NCI-H82 treated with DMSO at 0.1 percent for 48 hours (cell line): ENCODE data around the gene EFCAB12.

Experiments
- DNase-seq: peaks from one replicate; lab custom pipeline; 2025; ENCODE audit not compliant: unreplicated experiment; lab: John Stamatoyannopoulos, UW

The EFCAB12 gene

DNA sequence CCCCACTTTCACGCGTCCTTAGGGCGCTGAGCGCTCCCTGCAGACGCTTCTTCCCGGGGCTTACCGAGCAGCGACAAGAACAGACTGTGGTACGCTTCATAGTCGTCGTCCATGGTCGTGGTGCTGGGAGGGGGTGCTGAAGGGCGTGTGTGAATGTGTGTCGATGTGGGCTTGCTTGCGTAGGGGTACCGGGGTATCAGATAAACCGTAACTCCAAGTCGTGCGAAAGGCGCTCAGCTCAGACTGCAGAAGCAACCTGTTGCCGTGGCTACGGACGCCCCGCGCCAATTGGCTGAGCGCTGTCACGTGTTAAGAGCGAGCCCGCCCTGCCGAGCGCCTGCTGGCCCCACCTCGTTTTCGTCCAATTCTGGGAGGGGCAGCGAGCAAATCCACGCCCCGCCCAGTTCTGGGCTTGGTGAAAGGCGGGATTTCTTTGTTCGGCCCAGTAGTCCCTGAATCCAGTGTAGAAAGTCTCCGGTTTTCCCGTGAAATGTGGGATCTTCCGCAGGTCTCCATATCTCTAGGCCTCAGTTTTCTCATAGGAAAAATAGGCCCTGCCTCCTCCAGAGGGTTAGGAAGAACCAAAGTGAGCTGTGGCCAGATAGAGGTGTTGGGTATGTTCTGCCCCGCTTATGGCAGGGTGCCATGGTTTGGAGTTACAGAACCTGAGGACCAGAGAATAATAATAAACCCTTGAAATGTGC is at the start of gene EFCAB12:
EFCAB12 (minus strand) TSS at position 261 of the 704 bp plus-strand sequence; CDS start at position 113, 148 bp downstream.
- DNase-seq = peak; percentile 92

DNA sequence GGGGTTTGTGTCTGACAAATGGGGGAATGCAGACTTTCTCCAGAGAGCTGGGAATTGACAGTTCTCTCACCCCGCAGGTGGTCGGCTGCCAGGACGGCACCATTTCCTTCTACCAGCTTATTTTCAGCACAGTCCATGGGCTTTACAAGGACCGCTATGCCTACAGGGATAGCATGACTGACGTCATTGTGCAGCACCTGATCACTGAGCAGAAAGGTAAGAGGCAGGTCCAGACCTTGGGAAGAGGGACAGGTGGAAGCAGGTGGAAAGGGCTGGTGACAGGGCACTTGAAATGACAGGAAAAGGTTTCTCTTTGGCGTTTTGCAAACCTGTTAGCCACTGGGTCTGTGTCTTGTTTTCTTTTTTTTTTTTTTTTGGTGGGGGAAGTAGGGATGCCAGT is 48.1 kb upstream of the EFCAB12 start:
- no peak for DNase-seq

- no peak for DNase-seq
These were observed 47.4 kb upstream of the EFCAB12 start for GRCh38 chr3:129475863-129476262.

GRCh38 chr3:129474984-129475804 is 46.8 kb upstream of the EFCAB12 start:
- DNase-seq = no peak

GRCh38 chr3:129473769-129474152 is 45.3 kb upstream of the EFCAB12 start:
- DNase-seq = no peak

DNA sequence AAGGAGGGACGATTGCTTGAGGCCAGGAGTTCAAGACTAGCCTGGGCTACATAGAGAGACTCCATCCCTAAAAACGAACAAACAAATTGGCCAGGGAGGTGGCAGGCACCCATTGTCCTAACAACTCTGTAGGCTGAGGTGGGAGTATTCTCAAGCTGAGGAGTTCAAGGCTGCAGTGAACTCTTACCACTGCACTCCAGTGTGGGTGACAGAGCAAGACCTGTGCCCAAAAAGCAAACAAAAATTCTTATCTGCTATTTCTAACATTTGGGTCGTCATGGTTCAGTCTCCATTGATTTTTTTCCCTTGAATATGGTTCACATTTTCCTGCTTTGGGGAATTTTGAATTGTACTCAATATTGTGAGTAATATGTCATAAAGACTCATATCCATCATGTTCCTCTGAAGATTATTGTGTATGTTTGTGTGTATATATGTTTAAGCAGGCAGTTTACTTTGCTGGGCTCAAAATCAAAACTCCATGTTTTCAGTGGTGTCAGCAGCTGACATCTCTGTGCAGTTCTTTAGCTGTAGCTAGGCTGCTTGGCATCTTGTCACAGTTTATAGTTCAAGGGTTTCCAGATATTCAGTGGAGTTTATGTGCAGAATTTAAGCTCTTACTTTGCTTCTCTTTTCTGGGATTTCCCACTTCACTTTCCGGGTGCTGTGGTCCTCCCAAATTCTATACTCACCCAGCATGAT is 44.8 kb upstream of the EFCAB12 start:
- no peak for DNase-seq

GRCh38 chr3:129470861-129471260 is 42.4 kb upstream of the EFCAB12 start:
- no peak for DNase-seq

DNA sequence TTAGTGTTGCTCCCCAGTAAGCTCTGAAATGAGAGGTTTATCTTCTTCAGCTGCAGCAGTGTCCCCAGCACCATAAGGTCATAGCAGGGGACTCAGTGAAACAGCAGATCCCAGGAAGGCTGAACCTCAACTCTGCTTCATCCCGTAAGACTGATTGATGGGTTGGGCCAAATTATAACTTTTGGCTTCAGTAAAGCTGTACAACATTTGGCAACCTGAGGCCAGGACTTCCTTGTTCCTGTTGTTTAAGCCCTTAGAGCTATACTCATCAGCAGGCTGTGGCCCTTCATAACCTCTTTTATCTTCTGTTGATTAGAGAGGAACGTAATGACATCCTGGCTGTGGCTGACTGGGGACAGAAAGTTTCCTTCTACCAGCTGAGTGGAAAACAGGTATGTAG is 40.6 kb upstream of the EFCAB12 start:
- no peak for DNase-seq

- no peak for DNase-seq
These were observed 39.5 kb upstream of the EFCAB12 start for GRCh38 chr3:129467932-129468331.

GRCh38 chr3:129463716-129464115 is 35.3 kb upstream of the EFCAB12 start:
- no peak for DNase-seq

DNA sequence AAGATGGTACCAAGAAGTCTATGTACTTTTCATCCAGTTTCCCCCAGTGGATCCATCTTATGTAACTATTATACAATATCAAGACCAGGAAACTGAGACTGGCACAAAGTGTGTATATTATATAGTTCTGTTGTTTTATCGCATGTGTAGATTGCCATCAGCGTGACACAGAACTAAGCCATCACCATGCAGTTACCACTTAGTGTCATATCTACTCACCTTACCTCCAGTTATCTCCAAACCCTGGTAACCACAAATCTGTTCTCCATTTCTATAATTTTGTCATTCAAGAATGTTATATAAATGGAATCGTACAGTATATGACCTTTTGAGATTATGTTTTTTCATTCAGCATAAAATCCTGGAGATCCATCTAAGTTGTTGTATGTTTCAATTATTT is 34.7 kb upstream of the EFCAB12 start:
- no peak for DNase-seq

GRCh38 chr3:129462361-129462968 is 34.0 kb upstream of the EFCAB12 start:
- no peak for DNase-seq

GRCh38 chr3:129461461-129462146 is 33.2 kb upstream of the EFCAB12 start:
- no peak for DNase-seq

GRCh38 chr3:129461022-129461421 is 32.6 kb upstream of the EFCAB12 start:
- DNase-seq = no peak

DNA sequence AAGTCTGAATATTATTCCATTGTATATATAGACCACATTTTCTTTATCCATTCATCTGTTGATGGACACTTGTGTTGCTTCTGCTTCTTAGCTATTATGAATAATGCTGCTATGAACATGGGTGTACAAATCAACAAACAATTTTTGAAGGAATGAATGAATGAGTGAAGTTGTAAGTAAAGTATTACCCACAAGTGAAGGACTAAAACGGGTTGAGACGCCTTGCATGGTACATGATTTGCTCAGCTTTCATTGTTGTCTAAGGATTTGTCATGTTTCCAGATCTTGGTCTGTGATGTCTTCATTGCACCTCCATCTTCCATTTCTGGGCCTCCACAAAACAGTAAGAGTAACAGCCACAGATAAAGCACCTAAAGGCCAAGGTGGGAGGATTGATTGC is 32.1 kb upstream of the EFCAB12 start:
- no peak for DNase-seq

GRCh38 chr3:129460155-129460554 is 31.7 kb upstream of the EFCAB12 start:
- no peak for DNase-seq

GRCh38 chr3:129453732-129454131 is 25.3 kb upstream of the EFCAB12 start:
- no peak for DNase-seq

- DNase-seq = no peak
These were observed 21.1 kb upstream of the EFCAB12 start for GRCh38 chr3:129449279-129450115.

DNA sequence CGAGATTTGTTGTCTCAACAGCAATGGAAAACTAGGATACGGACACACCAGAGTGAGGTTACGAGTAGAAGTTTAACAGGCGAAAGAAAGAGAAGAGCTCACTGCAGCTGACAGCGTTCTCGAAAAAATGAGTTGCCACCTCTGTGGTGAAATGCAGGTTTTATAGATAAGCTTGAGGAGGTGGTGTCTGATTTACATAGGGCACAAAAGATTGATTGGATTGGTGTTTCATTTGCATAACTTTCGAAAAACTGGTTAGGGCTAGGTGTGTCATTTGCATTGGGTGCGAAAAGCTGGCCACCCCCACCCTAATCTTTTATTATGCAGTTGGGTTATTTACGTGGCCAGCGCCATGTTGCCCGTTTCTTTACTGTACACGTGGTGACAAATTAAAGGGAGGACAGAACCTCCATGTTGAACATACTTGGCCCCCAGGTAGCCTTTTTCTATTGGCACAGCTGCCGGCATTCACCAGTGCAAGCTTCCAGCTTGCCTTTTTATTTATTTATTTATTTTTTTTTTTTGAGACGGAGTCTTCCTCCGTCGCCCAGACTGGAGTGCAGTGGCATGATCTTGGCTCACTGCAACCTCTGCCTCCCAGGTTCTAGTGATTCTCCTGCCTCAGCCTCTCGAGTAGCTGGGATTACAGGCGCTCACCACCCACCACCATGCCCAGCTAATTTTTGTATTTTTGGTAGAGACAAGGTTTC is 19.9 kb upstream of the EFCAB12 start:
- no peak for DNase-seq
